PFSK-1 (cell line): Measurements from ENCODE around the gene HECTD4.

Source experiments
- FOXP2 ChIP-seq: optimal IDR thresholded peaks from 2 replicates; pipeline ENCODE3; 2011; ENCODE audit warnings: borderline replicate concordance, control low read depth, inconsistent platforms; ENCODE audit not compliant: insufficient read depth; ENCODE audit errors: extremely low read length, extremely low read depth
- POLR2AphosphoS5 ChIP-seq: IDR thresholded peaks from 2 replicates; pipeline ENCODE4 v1.6.1; 2012; ENCODE audit warnings: low read depth, mild to moderate bottlenecking, control low read depth, low read length, moderate library complexity
- SIN3A ChIP-seq: IDR thresholded peaks from 2 replicates; pipeline ENCODE4 v1.6.1; 2012; ENCODE audit warnings: mild to moderate bottlenecking, low read length, moderate library complexity, borderline replicate concordance; ENCODE audit not compliant: insufficient read depth
- TAF1 ChIP-seq: IDR thresholded peaks from 2 replicates; pipeline ENCODE4 v1.6.1; 2012; ENCODE audit warnings: low read length, control low read depth, borderline replicate concordance; ENCODE audit not compliant: insufficient read depth
- TF ChIP-seq, protein P1 (sequence below), 2 experiments: IDR thresholded peaks; 2 replicates each; pipeline versions ENCODE4 v1.6.1 to v1.8.0; 2011 to 2012; ENCODE audit warnings: low read depth in 2 of 2, low read length in 2 of 2, control low read depth in 1 of 2, inconsistent platforms in 1 of 2, mild to moderate bottlenecking in 1 of 2, moderate library complexity in 1 of 2; ENCODE audit not compliant: insufficient read depth in 1 of 2

HECTD4 gene

DNA sequence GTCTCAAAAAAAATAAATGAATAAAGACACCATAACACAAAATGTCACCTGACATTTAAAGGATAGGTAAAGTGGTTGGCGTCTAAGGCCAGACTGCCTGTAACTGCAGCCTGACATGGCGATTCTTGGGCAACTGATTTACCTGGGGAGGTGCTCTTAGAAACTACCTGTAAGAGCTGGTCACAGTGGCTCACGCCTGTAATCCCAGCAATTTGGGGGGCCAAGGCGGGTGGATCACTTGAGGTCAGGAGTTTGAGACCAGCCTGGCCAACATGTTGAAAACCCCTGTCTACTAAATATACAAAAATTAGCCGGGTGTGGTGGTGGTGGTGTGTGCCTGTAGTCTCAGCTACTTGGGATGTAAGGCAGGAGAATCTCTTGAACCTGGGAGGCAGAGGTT is 18.8 kb upstream of the HECTD4 start:
- TF ChIP-seq TAF1, result no peak
- TF ChIP-seq, protein P1, sequence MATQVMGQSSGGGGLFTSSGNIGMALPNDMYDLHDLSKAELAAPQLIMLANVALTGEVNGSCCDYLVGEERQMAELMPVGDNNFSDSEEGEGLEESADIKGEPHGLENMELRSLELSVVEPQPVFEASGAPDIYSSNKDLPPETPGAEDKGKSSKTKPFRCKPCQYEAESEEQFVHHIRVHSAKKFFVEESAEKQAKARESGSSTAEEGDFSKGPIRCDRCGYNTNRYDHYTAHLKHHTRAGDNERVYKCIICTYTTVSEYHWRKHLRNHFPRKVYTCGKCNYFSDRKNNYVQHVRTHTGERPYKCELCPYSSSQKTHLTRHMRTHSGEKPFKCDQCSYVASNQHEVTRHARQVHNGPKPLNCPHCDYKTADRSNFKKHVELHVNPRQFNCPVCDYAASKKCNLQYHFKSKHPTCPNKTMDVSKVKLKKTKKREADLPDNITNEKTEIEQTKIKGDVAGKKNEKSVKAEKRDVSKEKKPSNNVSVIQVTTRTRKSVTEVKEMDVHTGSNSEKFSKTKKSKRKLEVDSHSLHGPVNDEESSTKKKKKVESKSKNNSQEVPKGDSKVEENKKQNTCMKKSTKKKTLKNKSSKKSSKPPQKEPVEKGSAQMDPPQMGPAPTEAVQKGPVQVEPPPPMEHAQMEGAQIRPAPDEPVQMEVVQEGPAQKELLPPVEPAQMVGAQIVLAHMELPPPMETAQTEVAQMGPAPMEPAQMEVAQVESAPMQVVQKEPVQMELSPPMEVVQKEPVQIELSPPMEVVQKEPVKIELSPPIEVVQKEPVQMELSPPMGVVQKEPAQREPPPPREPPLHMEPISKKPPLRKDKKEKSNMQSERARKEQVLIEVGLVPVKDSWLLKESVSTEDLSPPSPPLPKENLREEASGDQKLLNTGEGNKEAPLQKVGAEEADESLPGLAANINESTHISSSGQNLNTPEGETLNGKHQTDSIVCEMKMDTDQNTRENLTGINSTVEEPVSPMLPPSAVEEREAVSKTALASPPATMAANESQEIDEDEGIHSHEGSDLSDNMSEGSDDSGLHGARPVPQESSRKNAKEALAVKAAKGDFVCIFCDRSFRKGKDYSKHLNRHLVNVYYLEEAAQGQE (IDR thresholded peaks at IDR 0.05; ENCODE audit: insufficient read depth in 1 of 2, low read depth in 2 of 2, low read length in 2 of 2), result no peak
- TF ChIP-seq POLR2AphosphoS5, result no peak
- TF ChIP-seq FOXP2, result no peak
- no peak for TF ChIP-seq SIN3A

DNA sequence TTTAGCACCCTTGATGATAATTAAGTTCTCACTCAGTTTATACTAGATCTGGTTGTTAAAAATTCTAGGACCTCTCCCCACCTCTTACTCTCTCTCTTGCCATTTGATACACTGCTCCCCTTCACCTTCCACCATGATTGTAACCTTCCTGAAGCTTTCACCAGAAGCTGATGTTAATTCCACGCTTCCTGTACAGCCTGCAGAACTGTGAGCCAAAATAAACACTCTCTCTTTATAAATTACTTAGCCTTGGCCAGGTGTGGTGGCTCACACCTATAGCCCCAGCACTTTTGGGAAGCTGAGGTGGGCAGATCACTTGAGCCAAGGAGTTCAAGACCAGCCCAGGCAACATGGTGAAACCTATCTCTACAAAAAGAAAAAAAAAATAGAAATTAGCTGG is 11.1 kb upstream of the HECTD4 start:
- TF ChIP-seq FOXP2, result no peak
- TF ChIP-seq, protein P1 (IDR thresholded peaks at IDR 0.05; ENCODE audit: insufficient read depth in 1 of 2, low read depth in 2 of 2, low read length in 2 of 2), result no peak
- TF ChIP-seq SIN3A, result no peak
- TF ChIP-seq TAF1, result no peak
- TF ChIP-seq POLR2AphosphoS5, result no peak

DNA sequence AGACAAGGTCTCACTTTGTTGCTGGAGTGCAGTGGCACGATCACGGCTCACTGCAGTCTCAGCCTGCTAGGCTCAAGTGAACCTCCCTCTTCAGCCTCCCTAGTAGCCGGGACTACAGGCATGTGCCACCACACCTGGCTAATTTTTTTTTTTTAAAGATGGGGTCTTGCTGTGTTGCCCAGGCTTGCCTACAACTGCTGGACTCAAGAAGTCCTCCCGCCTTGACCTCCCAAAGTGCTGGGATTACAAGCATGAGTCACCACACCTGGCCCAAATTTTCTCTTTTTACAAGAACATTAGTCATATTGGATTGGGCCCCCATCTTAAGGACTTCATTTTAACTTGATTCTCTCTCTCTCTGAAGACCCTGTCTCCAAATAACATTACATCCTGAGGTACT is 7.0 kb upstream of the HECTD4 start:
- no peak for TF ChIP-seq POLR2AphosphoS5
- TF ChIP-seq, protein P1 (IDR thresholded peaks at IDR 0.05; ENCODE audit: insufficient read depth in 1 of 2, low read depth in 2 of 2, low read length in 2 of 2), result no peak
- no peak for TF ChIP-seq SIN3A
- TF ChIP-seq TAF1, result no peak
- no peak for TF ChIP-seq FOXP2

DNA sequence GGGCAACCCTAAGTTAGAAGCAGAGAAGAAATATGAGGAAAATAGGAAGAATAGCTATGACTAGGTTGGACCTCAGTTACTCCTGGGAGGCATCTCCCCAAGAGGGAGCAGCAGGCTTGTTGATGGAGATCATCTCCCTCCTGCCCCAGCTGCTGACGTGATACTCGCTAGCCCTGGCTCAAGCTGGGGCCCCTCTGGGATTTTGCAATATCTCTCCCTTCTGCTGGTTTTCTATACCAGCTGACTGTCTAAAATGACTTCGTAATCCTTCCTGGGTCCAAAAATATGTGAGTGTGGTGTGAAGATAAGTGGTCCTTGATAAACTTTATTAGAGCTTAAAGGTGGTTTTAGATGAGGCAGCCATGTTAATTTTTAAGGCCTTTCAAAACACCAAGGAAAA is 4.5 kb upstream of the HECTD4 start:
- TF ChIP-seq FOXP2 (no peak), SIN3A (no peak), POLR2AphosphoS5 (no peak), TAF1 (no peak)
- TF ChIP-seq, protein P1 (IDR thresholded peaks at IDR 0.05; ENCODE audit: insufficient read depth in 1 of 2, low read depth in 2 of 2, low read length in 2 of 2), result no peak

DNA sequence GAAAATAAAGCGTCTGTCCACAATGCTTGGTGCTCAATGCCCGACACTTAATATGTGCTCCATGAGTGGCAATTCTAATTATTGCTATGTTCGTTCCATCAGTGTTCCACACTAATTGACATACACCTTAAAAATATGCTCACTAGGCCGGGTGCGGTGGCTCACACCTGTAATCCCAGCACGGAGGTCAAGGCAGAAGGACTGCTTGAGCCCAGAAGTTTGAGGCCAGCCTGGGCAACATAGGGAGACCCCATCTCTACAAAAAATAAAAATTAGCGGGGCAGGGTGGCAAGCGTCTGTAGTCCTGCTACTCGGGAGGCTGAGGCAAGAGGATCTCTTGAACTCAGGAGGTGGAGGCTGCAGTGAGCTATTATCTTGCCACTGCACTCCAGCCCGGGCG is 635 bp upstream of the HECTD4 start:
- TF ChIP-seq POLR2AphosphoS5, result no peak
- TF ChIP-seq SIN3A, result no peak
- TF ChIP-seq FOXP2, result no peak
- TF ChIP-seq, protein P1 (IDR thresholded peaks at IDR 0.05; ENCODE audit: insufficient read depth in 1 of 2, low read depth in 2 of 2, low read length in 2 of 2), result no peak
- no peak for TF ChIP-seq TAF1
